GM19035 (cell line): Measurements from ENCODE around the gene MC1R.
"Not testable (repeated sequence)": the region's sequence is repeated elsewhere in the genome, so short reads cannot be mapped to it uniquely, and the experiment has no call there.

Experiments used
- ATAC-seq: cut with Tn5 transposase; IDR thresholded peaks from one replicate; pipeline ENCODE4 v1.9.1; 2021; ENCODE audit not compliant: unreplicated experiment

Gene MC1R

DNA sequence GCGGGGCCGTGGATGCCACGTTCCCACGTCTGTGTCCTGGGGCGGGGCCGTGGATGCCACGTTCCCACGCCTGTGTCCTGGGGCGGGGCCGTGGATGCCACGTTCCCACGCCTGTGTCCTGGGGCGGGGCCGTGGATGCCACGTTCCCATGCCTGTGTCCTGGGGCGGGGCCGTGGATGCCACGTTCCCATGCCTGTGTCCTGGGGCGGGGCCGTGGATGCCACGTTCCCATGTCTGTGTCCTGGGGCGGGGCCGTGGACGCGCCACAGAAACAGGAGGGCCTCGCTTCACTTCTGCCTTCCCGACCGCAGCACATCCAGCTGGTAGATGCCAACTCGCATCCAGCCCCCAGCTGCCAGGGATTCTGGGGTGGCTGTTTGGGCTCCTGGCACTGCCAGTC, 15.4 kb downstream of the MC1R start:
- not testable (repeated sequence) for ATAC-seq

DNA sequence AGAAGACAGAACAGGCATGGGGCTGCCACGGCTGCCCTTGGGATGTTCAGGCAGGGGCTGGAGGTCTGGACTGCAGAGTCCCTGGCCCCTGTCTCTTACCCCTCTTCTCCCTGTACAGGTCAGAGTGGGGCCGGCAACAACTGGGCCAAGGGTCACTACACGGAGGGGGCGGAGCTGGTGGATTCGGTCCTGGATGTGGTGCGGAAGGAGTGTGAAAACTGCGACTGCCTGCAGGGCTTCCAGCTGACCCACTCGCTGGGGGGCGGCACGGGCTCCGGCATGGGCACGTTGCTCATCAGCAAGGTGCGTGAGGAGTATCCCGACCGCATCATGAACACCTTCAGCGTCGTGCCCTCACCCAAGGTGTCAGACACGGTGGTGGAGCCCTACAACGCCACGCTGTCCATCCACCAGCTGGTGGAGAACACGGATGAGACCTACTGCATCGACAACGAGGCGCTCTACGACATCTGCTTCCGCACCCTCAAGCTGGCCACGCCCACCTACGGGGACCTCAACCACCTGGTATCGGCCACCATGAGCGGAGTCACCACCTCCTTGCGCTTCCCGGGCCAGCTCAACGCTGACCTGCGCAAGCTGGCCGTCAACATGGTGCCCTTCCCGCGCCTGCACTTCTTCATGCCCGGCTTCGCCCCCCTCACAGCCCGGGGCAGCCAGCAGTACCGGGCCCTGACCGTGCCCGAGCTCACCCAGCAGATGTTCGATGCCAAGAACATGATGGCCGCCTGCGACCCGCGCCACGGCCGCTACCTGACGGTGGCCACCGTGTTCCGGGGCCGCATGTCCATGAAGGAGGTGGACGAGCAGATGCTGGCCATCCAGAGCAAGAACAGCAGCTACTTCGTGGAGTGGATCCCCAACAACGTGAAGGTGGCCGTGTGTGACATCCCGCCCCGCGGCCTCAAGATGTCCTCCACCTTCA, 16.2 kb downstream of the MC1R start:
- no peak for ATAC-seq

DNA sequence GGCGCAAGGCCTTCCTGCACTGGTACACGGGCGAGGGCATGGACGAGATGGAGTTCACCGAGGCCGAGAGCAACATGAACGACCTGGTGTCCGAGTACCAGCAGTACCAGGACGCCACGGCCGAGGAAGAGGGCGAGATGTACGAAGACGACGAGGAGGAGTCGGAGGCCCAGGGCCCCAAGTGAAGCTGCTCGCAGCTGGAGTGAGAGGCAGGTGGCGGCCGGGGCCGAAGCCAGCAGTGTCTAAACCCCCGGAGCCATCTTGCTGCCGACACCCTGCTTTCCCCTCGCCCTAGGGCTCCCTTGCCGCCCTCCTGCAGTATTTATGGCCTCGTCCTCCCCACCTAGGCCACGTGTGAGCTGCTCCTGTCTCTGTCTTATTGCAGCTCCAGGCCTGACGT, 17.0 kb downstream of the MC1R start:
- ATAC-seq, result not testable (repeated sequence)

DNA sequence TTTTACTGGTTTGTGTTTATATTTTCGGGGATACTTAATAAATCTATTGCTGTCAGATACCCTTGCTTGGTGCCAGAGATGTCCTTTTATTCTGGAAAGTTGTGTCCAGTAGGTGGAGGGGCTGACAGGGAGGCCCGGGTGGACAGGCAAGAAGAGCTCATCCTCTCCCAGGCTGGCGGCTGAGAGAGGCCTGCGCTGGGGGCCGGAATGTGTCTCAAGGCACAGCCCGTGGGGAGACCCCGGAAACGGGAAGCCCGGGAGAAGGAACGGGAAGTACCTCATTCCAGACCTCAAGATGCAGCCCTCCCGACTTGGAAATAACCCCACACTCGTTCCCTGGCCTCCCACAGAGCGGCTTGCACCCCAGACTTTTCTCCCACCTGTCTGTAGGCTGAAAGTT, 17.4 kb downstream of the MC1R start:
- no peak for ATAC-seq

DNA sequence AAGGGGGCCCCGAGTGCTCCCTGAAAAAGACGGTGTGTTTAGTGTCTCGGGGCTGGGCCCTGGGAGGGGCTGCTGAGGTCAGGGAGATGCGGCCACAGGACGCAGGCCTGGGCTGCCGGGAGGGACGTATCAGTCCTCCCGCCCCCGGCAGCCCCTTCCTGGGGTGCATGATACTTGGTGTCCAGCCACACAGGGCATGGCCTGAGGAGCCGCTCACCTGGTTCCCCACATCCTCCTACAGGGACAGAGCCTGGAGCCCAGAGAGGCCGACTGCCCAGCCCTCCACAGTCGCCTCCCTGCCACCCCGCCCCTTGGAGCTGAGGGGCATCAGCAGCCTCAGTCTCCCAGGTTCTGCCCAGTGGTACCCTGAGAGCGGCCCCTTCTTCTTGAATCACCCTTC, 17.8 kb downstream of the MC1R start:
- ATAC-seq, result no peak

DNA sequence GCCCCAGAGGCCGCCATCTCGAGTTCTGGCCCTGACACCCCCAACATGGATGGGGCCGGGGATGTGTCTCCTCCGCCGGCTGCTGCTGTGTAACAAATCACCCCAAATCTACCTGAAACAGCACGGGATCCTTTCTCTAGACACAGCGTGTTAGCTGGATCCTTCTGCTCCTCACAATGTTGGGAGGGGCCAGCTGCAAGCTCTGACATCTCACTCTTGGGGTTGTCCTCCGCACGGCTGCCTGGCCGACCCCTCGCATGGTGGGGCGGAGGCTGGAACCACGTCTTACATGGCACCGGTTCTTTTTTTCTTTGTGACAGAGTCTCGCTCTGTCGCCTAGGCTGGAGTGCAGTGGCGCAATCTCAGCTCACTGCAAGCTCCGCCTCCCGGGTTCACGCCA, 18.3 kb downstream of the MC1R start:
- no peak for ATAC-seq

DNA sequence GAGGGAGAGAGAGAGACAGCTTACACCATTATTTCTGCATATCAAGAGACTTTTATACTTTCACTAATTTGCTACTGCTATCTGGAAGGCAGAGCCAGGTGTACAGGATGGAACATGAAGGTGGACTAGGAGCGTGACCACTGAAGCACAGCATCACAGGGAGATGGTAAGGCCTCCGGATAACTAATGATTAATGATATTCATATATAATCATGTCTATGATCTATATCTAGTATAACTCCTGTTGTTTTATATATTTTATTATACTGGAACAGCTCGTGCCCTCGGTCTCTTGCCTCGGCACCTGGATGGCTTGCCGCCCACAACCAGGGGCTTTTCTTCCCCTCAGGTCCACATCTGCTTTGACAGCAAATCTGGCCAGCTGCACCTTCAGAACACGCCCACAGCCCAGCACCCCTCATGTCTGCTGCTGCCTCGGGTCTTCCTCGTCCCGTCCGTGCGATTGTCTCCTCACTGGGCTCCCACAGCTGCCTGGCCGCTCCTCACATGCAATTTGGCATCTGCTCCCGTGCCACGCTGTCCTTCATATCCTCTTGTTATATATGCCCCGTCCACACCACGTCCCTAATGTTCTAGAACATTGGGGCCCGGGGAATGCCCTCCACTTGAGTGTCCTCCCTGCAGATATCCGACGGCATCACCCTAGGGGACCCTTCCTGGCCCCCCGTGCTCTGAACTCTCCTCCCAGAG, 19.7 kb downstream of the MC1R start:
- ATAC-seq, result no peak

DNA sequence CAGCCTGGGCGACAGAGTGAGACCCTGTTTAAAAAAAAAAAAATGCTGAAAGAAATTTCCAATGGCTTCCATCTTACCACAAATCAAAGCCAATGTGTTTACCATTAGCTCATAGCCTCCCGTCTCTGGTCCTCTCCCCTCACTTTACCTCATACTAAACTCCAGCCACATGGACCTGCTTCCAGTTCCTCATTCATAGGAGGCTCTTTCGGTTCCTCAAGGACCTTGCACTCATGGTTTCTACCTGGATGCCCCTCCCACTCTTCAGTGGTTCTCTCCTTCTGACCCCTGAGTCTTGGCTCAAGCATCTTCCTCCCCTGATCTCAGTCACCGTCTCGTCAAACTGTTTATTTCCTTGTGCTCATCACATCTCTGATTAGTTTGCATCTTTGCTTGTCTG, 26.1 kb downstream of the MC1R start:
- no peak for ATAC-seq

DNA sequence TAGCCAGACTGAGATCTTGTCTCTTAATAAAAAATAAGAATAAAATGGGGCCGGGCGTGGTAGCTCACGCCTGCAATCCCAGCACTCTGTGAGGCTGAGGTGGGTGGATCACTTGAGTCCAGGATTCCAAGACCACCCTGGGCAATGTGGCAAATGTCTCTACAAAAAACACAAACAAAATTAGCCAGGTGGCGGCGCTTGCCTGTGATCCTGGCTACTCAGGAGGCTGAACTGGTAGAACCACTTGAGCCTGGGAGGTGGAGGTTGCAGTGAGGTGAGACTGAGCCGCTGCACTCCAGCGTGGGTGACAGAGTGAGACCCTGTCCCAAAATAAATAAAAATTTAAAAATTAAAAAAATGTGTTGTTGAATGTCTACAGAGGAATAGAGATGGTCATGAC, 27.0 kb downstream of the MC1R start:
- no peak for ATAC-seq

DNA sequence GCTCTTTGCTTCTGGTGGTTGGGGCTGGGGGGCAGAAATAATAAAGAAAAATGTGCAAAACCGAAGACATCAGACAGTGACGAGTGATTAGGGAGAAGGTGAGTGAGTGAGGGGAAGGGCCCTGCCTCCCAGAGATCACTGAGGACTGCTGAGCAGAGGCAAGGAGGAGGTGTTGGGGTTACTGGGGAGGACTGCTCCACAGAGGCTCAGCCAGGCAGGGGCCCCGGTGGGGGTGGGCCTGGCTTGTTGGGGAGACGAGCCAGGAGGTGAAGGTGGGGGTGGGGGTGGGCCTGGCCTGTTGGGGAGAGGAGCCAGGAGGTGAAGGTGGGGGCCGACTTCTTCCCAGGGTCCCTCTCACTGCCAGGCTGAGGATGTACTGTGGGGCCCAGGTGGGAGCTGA, 27.9 kb downstream of the MC1R start:
- ATAC-seq, result no peak

DNA sequence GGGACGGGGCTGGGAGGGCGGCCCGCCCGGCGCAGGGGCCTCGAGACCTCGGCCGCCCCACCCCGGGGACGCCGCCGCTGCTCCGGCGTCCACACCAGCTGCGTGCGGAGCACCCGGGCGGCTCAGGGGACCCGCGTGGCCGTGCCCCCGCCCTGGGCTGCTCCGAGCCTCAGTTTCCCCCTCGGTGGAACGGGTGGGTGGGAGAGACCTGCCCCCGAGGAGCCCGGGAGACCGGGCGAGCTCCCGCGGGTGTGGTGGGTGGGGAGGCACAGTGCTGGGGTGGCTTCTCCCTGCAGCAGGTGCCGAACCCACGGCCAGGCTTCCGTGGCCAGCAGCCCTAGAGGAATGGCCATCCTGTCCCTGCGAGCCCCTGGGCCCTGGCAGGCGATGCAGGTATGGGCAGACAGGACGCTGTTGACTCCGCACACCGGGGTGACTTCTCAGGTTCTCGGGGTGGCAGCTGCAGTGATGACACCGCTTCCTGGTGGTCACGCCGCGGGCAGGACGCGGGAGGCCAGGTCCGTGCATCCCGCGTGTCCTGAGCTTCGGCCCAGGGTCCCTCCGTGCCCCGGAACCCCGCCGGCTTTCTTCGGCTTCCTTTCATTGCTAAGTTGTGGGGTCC, 30.6 kb downstream of the MC1R start:
- no peak for ATAC-seq

DNA sequence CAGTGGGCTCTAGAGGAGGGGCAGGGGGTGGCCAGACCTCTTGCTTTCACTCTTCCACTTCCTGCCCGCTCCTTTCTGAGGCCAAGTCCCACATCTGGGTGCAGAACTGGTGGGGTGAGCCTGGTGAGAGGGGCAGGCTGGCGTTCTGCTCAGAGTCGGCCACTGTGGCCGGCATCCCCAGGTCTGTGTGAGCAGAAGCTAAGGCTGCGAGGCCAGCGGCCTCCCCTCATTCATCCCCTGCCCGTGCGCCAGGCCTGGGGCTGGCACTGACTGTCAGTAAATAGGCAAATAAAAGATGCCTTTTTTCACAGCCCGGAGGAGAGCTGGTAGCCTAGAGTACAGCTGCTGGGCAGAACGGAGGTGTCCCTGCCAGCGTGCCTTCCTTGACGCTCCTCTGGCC, 31.1 kb downstream of the MC1R start:
- ATAC-seq, result no peak

DNA sequence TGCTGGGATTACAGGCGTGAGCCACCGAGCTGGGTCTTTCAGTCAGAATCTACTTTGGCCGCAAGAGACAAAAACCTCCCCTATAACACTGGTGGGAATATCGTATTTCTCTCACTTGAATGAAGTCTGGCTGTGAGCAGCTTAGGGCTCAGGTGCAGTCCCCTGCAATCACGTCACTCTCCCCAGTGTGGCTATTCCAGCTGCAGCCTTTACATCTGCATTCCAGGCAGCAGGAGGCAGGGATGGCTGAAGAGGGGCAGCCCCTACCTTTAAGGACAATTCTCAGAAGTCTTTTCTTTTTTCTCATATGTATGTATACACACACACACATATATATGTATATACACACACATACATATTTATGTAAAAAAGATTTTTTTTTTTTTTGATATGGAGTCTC, 32.8 kb downstream of the MC1R start:
- ATAC-seq, result no peak

DNA sequence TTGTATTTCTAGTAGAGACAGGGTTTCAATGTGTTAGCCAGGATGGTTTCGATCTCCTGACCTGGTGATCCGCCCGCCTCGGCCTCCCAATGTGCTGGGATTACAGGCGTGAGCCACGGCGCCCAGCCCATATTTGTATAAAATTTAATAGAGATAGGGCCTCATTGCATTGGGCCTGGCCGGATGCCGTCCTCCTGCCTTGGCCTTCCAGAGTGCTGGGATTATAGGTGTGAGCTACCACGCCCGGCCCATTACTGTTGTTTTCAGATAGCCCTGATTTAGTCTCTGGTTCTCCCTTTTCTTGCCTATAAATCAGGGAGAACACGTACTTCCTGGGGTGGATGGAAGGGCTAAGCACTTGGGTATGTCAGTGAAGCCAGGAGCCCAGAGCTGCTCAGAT, 33.4 kb downstream of the MC1R start:
- ATAC-seq, result no peak

DNA sequence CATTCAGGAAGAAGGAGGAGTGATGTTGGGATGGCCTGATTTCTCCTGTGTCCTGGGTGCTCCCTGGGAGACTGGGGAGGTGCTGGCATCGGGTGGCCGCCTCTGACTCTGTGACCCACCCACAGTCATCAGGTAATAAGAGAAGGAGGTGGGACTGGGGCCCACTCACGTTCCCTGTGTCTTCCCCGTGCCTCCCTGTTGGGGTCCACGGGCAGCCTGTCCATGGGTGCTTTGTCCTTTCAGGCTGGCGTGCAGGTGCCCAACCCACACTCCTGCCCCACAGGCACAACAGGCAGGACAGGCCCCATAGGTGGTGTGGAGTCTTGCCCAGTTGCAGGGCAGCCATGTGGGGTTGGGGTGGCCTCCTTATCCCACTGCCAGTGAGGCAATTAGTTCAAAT, 33.9 kb downstream of the MC1R start:
- no peak for ATAC-seq

DNA sequence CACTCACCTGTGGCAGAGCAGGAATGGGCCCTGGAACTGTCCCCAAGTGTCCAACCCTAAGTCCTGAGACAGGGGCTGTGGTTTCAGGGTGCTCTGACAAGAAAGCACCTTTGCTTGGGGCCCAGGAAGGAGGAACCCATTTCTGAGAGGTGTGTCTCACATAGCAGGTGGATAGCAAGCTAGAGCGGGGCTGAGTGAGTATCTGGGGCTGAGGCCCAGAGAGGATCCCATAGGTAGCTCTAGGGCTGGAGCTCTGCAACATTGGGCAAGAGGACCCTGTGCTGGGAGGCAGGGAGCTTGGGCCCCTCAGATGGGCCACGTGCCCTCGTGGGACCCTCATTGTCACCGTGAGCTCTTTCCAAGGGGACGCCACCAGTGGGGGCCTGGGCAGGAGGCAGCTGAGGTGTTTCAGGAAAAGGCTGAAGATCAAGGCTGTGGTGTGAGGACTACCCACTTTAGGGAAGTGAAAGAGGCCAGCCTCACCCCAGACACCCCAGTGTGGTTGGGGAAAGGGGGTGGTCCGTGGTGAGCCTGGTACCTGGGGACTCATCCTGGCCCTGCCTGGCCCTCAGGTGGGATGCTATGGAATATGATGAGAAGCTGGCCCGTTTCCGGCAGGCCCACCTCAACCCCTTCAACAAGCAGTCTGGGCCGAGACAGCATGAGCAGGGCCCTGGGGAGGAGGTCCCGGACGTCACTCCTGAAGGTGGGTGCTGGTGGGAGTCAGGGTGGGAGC, 35.2 kb downstream of the MC1R start:
- ATAC-seq, result peak; percentile 51

DNA sequence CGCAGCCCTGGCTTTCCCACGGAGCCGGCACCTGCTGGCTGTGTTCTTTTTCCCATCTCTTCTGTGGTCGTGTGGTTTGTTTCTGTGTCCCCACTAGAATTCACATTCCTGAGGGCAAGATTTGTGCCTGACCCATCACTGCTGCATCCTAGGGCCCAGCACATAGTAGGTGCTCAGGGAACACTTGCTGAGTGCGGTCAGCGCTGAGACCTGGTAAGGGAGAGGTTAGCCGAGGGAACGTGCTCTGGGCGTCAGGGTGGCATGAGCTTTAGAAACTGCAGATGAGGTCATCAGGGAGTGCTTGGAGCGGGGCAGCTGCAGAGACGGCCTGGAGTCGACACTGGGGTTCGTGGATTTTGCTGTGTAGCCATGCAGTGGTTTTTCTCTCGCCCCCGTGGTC, 35.8 kb downstream of the MC1R start:
- no peak for ATAC-seq

DNA sequence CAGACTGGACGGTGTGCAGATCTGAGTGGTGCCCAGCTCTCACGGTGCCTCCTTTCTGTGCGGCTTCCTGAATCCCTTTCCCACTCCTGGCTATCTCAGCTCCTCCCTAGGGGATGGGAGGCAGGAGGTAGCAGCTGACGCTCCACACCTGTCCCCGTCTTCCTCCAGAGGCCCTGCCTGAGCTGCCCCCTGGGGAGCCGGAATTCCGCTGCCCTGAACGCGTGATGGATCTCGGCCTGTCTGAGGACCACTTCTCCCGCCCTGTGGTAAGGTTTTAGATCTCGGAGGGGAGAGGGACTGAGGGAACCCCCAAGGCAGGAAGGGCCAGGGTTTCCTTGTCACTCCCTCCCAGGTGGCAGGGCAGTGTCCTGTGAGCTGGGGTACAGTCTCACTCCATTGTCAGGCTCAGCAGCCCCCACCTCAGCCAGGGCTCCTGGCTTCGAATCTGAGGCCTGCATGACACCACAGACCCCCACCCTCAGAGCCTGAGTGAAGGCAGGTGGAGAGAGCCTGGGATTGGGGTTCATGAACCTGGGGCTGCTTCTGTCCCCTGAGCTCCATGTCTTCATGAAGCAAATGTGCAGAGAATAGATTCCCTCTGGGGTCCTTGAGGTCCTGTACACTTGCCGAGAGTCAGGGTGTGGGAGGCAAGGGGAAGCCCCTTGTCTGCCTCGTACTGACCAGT, 36.5 kb downstream of the MC1R start:
- ATAC-seq, result no peak

DNA sequence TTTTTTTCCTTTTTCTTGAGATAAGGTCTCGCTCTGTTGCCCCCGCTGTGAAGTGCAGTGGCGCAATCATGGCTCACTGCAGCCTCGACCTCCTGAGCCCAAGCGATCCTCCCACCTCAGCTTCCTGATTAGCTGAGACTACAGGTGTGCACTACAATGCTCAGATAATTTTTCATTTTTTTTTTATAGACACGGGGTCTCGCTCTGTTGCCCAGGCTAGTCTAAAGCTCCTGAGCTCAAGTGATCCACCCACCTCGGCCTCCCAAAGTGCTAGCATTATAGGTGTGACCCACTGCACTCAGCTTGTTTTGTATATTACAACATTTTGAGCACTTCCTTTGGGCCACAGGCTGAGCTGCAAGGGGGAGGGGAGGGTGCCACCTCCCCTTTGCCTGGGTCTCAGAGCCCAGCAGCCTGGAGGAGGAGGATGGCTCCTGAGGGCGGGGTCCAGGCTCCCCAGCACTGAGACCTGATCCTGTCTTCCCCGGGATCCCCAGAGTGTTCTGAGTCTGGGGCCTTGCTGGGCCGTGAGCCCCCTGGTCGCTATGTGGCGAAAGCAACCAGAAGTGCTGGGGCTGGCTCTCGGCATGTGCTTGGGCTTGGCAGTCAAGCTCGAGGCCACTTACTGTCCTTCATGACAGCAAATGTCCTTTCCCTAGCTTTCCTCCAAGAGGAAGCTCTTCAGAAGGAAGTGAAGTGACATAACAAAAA, 38.0 kb downstream of the MC1R start:
- ATAC-seq, result no peak

DNA sequence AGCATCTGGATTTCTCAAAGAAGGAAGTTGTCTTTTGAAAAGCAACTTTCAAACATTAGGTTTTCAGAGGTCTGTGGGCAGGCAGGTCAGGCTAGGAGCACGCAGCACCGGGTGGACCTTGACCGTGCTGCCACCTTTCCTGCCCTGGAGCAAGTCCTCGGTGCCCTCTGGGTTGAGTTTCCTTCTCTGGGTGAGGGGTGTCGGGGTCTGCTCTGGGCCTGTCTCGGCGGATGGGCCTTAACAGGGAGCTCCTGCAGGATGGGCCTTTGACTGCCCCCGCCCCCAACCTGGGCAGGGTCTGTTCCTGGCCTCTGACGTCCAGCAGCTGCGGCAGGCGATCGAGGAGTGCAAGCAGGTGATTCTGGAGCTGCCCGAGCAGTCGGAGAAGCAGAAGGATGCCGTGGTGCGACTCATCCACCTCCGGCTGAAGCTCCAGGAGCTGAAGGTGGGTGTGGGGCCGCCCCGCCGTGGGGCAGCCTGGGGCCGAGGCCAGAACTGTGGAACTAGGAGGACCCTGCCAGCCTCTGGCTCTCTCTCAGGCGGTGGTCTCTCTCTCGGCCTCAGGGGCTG, 38.6 kb downstream of the MC1R start:
- ATAC-seq, result no peak
